ENCODE results near the gene MAP7D2.

Gene MAP7D2

GRCh38 chrX:20132666-20133065, 16.0 kb upstream of the MAP7D2 start (continued):
- TF ChIP-seq ZBTB11 (tag by site-specific recombination; conservative IDR thresholded peaks at IDR 0.05; ENCODE audit: low read depth) (no peak), ZNF223 (tag by site-specific recombination; IDR thresholded peaks at IDR 0.05) (no peak), ZNF544 (tag by site-specific recombination; IDR thresholded peaks at IDR 0.05) (no peak)

- no peak overlapping the region for H3K27ac ChIP-seq (ENCODE audit: extremely low read depth, low read depth, low read length)
- ChIA-PET POLR2A (interaction anchor here (3.1 kb wide), 1 partner anchor 11 kb away, joined by 16 read pairs; the partner anchor contains the start of gene EIF1AX), CTCF (interaction anchor here (0.6 to 2.0 kb wide), 2 partner anchors 10 to 1740 kb away, joined by 4 read pairs; no protein-coding TSS in a partner anchor)
- TF ChIP-seq KLF17 (tag by site-specific recombination; IDR thresholded peaks at IDR 0.05) = no peak
- peak; percentile 49; the same call in 1 of the 2 replicates for TF ChIP-seq ZNF513 (tag by site-specific recombination; IDR thresholded peaks at IDR 0.05)
- TF ChIP-seq ATF2 (tag by site-specific recombination; IDR thresholded peaks at IDR 0.05; ENCODE audit: low read depth) = 0 out of 2 replicates have a peak, but pooled peaks have one; percentile 22
- H3K9me3 ChIP-seq (ENCODE audit: control insufficient read depth, insufficient read depth, low read depth, low read length) = no peaks in the 10 kb centered on the region
- H3K36me3 ChIP-seq (ENCODE audit: control insufficient read depth in 2 of 2, insufficient read depth in 1 of 2, low read length in 2 of 2) = peaks cover 66 to 73% of the 10 kb centered on the region in 2 experiments
- no peak overlapping the region for H3K4me3 ChIP-seq (ENCODE audit: low read depth, low read length)
- H3K4me1 ChIP-seq (ENCODE audit: control insufficient read depth, insufficient read depth, low read length) = 0 out of 2 replicates have a peak, but pooled peaks cover 2% of the 10 kb centered on the region
These were observed 13.7 kb upstream of the MAP7D2 start for GRCh38 chrX:20130357-20130756.

- Histone ChIP-seq H3K9me3 (ENCODE audit: control insufficient read depth, insufficient read depth, low read depth, low read length) (no peaks in the 10 kb centered on the region), H3K36me3 (ENCODE audit: control insufficient read depth in 2 of 2, insufficient read depth in 1 of 2, low read length in 2 of 2) (peaks cover 66 to 73% of the 10 kb centered on the region in 2 experiments), H3K4me3 (ENCODE audit: low read depth, low read length) (no peak overlapping the region), H3K27ac (ENCODE audit: extremely low read depth, low read depth, low read length) (no peak overlapping the region), H3K4me1 (ENCODE audit: control insufficient read depth, insufficient read depth, low read length) (0 out of 2 replicates have a peak, but pooled peaks cover 2% of the 10 kb centered on the region)
- TF ChIP-seq ZNF561 (tag by site-specific recombination; IDR thresholded peaks at IDR 0.05; ENCODE audit: borderline replicate concordance) = no peak
- TF ChIP-seq ZNF23 (tag by site-specific recombination; IDR thresholded peaks at IDR 0.05; ENCODE audit: borderline replicate concordance) = no peak
- TF ChIP-seq MEIS1 (CRISPR knock-in tag; IDR thresholded peaks at IDR 0.05; ENCODE audit: borderline replicate concordance) = no peak
- no peak for TF ChIP-seq ZSCAN4 (tag by site-specific recombination; IDR thresholded peaks at IDR 0.05)
- no peak for TF ChIP-seq ZNF121 (tag by site-specific recombination; IDR thresholded peaks at IDR 0.05)
- no peak for TF ChIP-seq ZNF221 (tag by site-specific recombination; IDR thresholded peaks at IDR 0.05; ENCODE audit: borderline replicate concordance)
- no peak for TF ChIP-seq ZNF549 (tag by site-specific recombination; IDR thresholded peaks at IDR 0.05)
- TF ChIP-seq ZFP37 (tag by site-specific recombination; IDR thresholded peaks at IDR 0.05) = no peak
- no peak for TF ChIP-seq ZNF157 (tag by site-specific recombination; IDR thresholded peaks at IDR 0.05)
- no peak for TF ChIP-seq ZNF155 (tag by site-specific recombination; IDR thresholded peaks at IDR 0.05)
- TF ChIP-seq ZNF19 (tag by site-specific recombination; IDR thresholded peaks at IDR 0.05; ENCODE audit: low read depth) = no peak
- no peak for TF ChIP-seq ZBTB8A (tag by site-specific recombination; IDR thresholded peaks at IDR 0.05)
- no peak for TF ChIP-seq ZNF510 (tag by site-specific recombination; IDR thresholded peaks at IDR 0.05; ENCODE audit: insufficient replicate concordance)
- TF ChIP-seq ZSCAN23 (tag by site-specific recombination; IDR thresholded peaks at IDR 0.05) = no peak
- no peak for TF ChIP-seq MYNN (tag by site-specific recombination; IDR thresholded peaks at IDR 0.05; ENCODE audit: borderline replicate concordance)
- CTCF ChIA-PET = interaction anchor here (2.0 kb wide), 1 partner anchor 11 kb away, joined by 4 read pairs; no protein-coding TSS in a partner anchor
- POLR2A ChIA-PET = interaction anchor here (3.1 kb wide), 1 partner anchor 12 kb away, joined by 16 read pairs; the partner anchor contains the start of gene EIF1AX
These were observed 12.8 kb upstream of the MAP7D2 start for GRCh38 chrX:20129547-20129946.
